ENCODE measurements around the gene PPP2R3A.
"Not testable (repeated sequence)": the region's sequence is repeated elsewhere in the genome, so short reads cannot be mapped to it uniquely, and the experiment has no call there.

PPP2R3A gene

GRCh38 chr3:136042608-136043221 lies 77.2 kb downstream of the PPP2R3A start:
- DNase-seq: no peak

DNA sequence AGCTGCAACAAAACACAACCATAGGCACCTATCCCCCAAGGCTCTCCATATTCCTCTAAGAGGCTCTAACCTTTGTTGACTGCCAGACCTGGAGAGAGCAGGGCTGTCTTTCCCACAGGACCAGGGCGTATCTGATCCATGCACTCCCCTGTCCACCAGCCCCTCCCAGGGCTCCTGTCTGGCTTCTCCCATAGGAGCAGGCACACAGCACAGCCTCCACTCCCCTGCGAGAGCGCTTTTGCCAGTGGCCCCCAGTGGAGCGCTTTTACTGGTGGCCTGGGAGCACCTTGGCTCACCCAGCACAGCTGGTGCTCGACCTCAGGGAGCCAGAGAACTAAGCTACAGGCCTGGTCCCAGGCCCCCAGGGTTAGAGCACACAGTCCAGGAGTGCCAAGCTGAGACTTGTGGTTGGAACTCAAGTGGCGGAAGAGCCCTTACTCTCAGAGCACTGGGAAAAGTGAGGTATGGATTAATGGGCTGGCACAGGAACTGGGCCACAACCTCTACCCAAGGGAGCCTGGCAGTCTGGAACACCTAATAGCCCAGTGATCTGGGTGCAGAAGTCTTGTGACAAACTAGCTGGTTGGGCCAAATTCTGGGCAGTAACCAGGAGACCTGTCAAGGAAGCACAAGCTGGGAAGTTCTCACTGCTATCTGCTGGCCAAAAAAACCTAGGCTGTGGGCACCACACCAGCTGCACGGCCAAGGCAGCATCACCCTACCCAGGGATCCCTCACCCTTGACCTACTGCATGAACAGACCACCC lies 79.6 kb downstream of the PPP2R3A start:
- DNase-seq: no peak

- no peak for DNase-seq
Measured at GRCh38 chr3:136048068-136048467, 82.5 kb downstream of the PPP2R3A start.

DNA sequence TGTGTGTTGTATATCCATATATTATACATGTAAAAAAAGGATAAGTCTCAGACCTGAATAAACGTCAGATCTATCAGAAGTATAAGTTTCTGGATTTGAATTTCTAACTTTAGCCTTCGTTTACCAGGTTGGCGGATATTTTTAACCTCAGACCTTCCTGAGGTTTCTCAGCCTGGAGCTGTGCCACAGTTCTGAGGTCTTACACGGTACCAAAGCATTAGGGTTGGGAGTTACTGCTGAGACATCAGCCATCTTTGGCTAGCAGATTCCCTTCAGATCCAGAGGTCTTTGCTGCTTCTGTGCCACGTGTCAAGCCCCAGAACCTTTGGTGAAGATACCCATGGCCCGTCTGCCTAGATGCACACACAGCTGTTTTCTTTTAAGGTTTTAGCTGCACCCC lies 84.7 kb downstream of the PPP2R3A start:
- DNase-seq: no peak

DNA sequence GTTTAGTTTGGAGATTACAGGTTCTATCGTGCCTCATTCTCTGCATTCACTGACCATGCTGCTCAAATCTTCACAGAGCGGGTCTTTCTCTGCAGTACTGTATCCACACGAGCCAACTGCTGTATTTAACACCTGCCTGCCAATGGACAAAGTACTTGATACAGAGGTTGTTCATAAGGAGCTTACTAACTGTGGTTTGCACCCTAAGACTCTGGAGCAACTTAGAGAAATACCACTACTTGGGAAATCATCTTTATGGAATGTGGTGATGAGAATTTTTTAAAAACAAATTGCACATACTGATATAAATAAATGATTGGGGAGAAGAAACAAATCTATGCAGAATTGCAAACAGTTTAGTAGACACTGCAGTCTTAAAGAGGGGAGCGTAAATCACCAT lies 90.0 kb downstream of the PPP2R3A start:
- DNase-seq: no peak

DNA sequence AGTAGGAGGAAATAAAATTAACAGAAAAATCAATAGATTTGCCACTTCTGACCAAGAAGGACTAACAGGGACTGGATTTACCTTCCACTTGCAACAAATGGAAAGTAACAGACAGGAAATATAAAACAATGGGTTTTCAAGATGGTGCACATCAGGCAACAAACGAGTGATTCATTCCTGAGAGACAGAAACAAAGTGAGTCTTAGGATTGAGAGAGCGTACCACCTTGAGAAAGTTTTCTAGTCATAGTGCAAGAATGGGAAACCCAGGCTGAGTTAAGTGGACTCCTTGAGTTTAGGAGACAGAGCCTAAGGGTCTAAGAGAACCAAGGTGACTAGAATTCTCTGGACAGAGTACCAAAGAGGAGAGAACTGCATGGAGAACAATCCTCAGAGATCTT lies 101.7 kb downstream of the PPP2R3A start:
- no peak for DNase-seq

DNA sequence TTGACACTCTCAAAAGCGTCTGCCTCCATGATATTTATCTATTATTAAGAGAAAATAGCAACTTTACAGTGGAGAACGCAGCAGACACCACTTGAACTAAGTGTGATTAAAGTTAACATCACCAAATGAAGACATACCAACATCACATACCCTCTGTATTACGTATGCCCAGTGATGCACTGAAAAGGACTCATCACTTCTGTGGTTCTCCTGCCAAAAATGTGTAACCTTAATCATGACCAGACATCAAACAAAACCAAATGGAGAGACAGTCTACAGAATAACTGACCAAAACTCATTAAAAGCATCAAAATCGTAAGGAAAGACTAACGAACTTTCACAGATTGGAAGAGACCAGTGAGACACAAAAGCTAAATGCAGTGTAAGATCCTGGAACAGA lies 103.2 kb downstream of the PPP2R3A start:
- DNase-seq: no peak

GRCh38 chr3:136069933-136070332 lies 104.4 kb downstream of the PPP2R3A start:
- DNase-seq: no peak

- no peak for DNase-seq
Measured at GRCh38 chr3:136070334-136070733, 104.8 kb downstream of the PPP2R3A start.

DNA sequence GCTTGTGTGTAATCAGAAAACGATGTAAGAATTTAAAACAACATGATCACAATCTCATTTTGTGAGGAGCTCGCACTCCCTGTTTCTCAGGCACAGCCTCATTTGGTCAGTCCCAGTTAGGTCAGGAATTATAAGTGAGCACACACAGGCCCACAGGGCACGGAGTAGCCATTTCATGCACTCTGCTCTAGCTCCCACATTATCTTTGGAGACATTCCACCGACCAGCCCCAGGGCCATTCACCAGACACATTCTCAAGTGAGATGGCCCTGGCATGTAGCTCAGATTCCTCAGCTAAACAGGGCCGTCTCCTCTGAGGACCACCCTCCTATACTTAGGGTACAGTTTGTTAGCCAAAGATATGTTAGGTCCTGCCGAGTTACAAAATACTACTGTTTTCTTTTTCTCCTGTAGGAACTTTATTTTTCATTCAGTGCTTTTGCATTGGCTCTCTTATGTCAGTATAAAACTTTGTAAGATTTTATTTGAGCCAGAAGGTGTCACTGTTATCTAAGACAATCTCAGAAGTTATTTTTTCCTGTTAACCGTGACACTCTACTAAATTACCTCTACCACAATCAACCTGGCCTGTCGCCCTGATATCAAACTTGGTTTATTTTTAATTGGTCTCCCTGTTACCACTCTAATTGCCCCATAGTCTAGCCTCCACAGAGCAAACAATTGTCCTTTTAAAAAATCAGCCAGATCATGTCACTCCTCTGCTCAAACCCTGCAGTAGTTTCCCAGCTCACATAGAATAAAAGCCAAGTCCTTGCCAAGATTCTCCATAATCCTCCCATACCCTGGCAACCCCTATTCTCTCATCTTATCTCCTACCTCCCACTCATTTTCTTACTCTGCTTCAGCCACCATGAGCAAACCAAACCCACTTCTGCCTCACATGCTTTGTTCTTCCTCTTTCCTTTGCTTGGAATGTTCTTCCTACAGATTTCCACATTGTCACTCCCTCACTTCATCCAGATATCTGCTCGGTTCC lies 105.7 kb downstream of the PPP2R3A start:
- no peak for DNase-seq

- no peak for DNase-seq
Measured at GRCh38 chr3:136074546-136075170, 109.1 kb downstream of the PPP2R3A start.

GRCh38 chr3:136075218-136075808 lies 109.8 kb downstream of the PPP2R3A start:
- peak; percentile 65 for DNase-seq

DNA sequence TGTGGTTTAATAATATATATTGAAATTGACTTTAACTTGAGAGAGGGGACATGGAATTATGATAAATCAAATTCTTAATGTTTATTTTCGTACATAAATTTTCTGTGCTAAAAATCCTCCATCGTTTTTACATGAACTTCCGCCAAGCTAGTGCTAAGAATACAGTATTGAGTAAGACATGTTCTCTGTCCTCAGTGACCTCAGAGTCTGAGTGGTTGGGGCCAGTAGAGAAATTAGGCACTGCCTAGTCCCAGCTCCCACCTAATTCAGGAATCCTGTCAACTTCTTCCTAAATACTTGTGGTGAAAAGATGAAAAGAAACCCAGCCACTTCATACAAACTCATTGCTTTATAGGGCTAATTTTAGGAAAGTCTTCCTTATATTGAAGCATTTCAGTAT lies 110.3 kb downstream of the PPP2R3A start:
- no peak for DNase-seq

- DNase-seq: no peak
Measured at GRCh38 chr3:136078421-136079364, 113.2 kb downstream of the PPP2R3A start.

GRCh38 chr3:136083641-136084382 lies 118.3 kb downstream of the PPP2R3A start:
- not testable (repeated sequence) for DNase-seq

DNA sequence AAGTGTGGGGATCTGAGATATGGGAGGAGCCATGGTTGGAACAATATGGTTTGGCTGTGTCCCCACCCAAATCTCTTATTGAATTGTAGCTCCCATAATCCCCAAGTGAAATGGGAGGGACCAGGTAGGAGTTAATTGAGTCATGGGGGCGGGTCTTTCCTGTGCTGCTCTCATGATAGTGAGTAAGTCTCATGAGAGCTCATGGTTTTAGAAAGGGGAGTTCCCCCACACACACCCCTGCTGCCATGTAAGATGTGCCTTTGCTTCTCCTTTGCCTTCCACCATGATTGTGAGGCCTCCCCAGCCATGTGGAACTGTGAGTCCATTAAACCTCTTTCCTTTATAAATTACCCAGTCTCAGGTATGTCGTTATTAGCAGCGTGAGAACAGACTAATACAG lies 119.5 kb downstream of the PPP2R3A start:
- DNase-seq: not testable (repeated sequence)

- no peak for DNase-seq
Measured at GRCh38 chr3:136093771-136094170, 128.2 kb downstream of the PPP2R3A start.

GRCh38 chr3:136105044-136105443 lies 139.5 kb downstream of the PPP2R3A start:
- no peak for DNase-seq

GRCh38 chr3:136106101-136106500 lies 140.6 kb downstream of the PPP2R3A start:
- DNase-seq: no peak

- no peak for DNase-seq
Measured at GRCh38 chr3:136109499-136109898, 144.0 kb downstream of the PPP2R3A start.

DNA sequence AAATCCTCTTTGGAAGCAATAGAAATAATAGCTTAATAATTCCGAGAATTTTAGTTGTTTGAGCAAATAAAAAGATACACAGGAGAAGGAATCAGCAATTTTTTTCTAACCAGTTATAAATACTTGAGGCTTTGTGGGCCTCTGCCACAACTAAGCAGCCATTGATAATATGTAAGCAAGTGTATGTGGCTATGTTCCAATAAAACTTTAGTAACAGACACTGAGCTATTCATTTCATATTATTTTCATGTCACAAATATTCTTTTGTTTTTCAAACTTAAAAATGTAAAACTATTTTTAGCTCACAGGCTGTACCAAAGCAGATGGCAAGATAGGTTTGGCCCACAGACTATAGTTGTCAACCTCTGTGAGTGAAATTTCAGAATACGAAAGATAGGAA lies 145.0 kb downstream of the PPP2R3A start:
- no peak for DNase-seq
